ENCODE results near the gene SESTD1. TPM values are rescaled to one million over a fixed set of nuclear protein-coding genes. Genes with fewer than 3 reads are reported as not detected.

The SESTD1 gene
- total RNA-seq, 1 donor from 2014 or later: 12.7 TPM

GRCh38 chr2:179129574-179130238, 134.9 kb downstream of the SESTD1 start:
- intact Hi-C loops (cut with micrococcal nuclease): loop anchor here (1.0 to 5.0 kb wide), 8 partner anchors 98 to 367 kb away; no protein-coding TSS in a partner anchor

- intact Hi-C loops (cut with micrococcal nuclease): loop anchor here (5.0 kb wide), 1 partner anchor 153 kb away; no protein-coding TSS in a partner anchor
These were observed 139.2 kb downstream of the SESTD1 start for GRCh38 chr2:179125404-179125803.

DNA sequence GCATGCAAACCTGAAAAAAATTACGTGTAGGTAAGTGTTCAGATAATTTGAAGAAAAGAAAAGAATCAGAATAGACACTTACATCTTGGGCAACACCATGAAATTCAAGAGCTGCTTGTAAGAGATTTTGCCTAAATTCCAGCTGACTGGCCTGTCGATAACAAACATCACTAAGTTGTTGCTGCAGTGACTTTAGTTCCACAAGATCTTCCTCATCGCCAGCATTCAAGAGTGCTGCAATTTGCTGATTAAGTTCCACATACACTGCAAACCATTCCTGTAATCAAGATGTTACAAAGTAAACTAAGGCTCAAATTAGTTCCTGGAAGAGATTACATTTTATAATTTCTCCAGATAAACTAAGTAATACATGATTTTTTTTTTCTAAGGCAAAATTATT, 140.3 kb downstream of the SESTD1 start:
- intact Hi-C loops (cut with micrococcal nuclease): no loop called here

DNA sequence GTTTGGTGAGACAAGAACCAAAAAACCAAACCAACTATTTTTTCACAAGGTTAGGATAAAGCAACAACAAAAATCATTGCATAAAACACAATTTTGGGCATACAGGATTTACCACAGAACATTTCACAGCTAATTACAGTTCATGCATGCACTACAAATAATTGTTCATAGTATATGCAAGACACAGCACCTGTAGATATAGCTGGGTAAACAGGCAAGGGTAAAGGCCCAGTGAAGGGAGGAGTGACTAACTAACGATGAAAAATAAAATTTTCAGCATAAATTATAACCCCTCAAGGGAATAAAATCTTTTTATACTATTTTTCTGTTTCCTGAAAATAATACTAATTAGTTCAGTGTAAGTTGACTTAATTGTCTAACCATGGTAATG, 141.4 kb downstream of the SESTD1 start:
- intact Hi-C loops (cut with micrococcal nuclease): no loop called here

GRCh38 chr2:179107737-179108136, 156.9 kb downstream of the SESTD1 start:
- intact Hi-C loops (cut with micrococcal nuclease): loop anchor here (1.0 to 10.0 kb wide), 5 partner anchors 11 to 583 kb away; no protein-coding TSS in a partner anchor

DNA sequence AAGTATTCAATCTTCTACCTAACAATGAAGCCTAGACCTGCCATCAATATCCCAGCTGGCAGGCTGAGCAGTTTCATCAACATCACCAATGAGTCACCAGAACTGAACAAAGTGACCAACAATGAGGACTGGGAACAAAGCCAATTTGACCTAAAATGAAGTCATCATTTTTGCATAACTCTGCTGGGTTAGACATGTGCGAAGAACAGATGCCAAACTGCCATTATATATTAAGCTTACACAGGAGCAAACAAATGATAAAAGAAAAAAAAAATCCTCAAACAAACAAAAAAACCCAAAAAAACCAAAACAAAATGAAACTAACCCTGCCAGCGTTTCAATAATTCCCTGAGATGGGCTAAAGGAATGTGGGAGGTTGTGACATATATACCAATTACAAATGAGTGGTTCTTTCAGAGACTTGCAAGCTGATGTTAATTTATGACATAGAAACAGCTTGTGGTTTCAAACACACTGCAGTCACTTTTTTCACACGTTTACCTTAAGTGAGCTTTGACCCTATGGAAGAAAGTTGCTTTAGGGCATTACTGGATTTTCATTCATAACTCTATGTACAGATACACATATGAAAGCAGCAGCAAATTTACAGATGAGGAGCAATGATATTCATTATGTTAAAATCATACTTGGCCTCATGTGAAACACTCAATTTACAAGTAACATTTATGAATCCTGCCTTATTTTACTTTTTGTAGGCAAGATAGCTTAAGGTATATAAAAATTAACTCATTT, 157.8 kb downstream of the SESTD1 start:
- intact Hi-C loops (cut with micrococcal nuclease): loop anchor here (1.0 to 10.0 kb wide), 5 partner anchors 11 to 582 kb away; no protein-coding TSS in a partner anchor

- intact Hi-C loops (cut with micrococcal nuclease): loop anchor here (2.0 to 10.0 kb wide), 3 partner anchors 14 to 582 kb away; no protein-coding TSS in a partner anchor
These were observed 158.3 kb downstream of the SESTD1 start for GRCh38 chr2:179106342-179106675.

GRCh38 chr2:179104736-179105135, 159.9 kb downstream of the SESTD1 start:
- intact Hi-C loops (cut with micrococcal nuclease): loop anchor here (10.0 kb wide), 1 partner anchor 580 kb away; no protein-coding TSS in a partner anchor

GRCh38 chr2:179098080-179098689, 166.4 kb downstream of the SESTD1 start:
- intact Hi-C loops (cut with micrococcal nuclease): no loop called here

- intact Hi-C loops (cut with micrococcal nuclease): loop anchor here (2.0 kb wide), 1 partner anchor 50 kb away; no protein-coding TSS in a partner anchor
These were observed 167.5 kb downstream of the SESTD1 start for GRCh38 chr2:179097131-179097530.

- intact Hi-C loops (cut with micrococcal nuclease): loop anchor here (1.0 to 2.0 kb wide), 3 partner anchors 11 to 65 kb away; no protein-coding TSS in a partner anchor
These were observed 168.5 kb downstream of the SESTD1 start for GRCh38 chr2:179096090-179096489.

DNA sequence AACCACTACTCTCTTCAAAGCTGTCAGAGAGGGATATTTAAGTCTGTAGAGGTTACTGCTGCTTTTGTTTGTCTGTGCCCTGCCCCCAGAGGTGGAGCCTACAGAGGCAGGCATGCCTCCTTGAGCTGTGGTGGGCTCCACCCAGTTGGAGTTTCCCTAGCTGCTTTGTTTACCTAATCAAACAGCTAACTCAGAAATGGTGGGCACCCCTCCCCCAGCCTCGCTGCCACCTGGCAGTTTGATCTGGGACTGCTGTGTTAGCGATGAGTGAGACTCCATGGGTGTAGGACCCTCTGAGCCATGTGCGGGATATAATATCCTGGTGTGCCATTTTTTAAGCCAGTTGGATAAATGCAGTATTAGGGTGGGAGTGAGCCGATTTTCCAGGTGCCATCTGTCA, 171.7 kb downstream of the SESTD1 start:
- intact Hi-C loops (cut with micrococcal nuclease): loop anchor here (2.0 kb wide), 1 partner anchor 14 kb away; no protein-coding TSS in a partner anchor

GRCh38 chr2:179082697-179083096, 181.9 kb downstream of the SESTD1 start:
- intact Hi-C loops (cut with micrococcal nuclease): no loop called here

DNA sequence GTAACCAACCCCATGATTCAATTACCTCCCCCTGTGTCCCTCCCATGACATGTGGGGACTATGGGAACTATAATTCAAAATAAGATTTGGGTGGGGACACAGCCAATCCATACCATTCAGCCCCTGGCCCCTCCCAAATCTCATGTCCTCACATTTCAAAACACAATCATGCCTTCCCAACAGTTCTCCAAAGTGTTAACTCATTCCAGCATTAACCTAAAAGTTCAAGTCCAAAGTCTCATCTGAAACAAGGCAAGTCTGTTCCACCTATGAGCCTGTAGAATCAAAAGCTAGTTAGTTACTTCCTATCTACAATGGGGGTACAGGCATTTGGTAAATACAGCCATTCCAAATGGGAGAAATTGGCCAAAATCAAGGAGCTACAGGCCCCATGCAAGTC, 182.7 kb downstream of the SESTD1 start:
- intact Hi-C loops (cut with micrococcal nuclease): no loop called here

DNA sequence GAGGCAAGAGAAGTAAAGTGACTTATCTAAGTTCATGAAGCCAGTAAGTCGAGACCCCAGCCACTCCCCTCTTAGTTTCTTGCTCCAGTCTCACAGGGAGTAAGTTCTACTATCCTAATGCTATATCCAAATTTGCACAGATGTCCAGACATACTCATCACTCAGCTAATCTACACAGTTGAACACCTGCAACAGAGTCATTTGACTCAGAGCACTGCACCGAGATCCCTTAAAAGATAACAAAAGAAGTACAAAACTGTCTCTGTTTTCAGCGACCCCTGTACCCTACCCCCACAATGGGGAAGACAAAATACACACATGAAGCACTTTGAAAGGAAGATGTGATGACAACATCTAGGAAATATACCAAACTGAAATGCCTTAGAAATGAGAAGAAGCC, 192.1 kb downstream of the SESTD1 start:
- intact Hi-C loops (cut with micrococcal nuclease): no loop called here

- intact Hi-C loops (cut with micrococcal nuclease): no loop called here
These were observed 192.7 kb downstream of the SESTD1 start for GRCh38 chr2:179071810-179072355.

GRCh38 chr2:179070895-179071294, 193.7 kb downstream of the SESTD1 start:
- intact Hi-C loops (cut with micrococcal nuclease): no loop called here

- intact Hi-C loops (cut with micrococcal nuclease): no loop called here
These were observed 194.9 kb downstream of the SESTD1 start for GRCh38 chr2:179069685-179070084.

GRCh38 chr2:179068991-179069643, 195.5 kb downstream of the SESTD1 start:
- intact Hi-C loops (cut with micrococcal nuclease): no loop called here

DNA sequence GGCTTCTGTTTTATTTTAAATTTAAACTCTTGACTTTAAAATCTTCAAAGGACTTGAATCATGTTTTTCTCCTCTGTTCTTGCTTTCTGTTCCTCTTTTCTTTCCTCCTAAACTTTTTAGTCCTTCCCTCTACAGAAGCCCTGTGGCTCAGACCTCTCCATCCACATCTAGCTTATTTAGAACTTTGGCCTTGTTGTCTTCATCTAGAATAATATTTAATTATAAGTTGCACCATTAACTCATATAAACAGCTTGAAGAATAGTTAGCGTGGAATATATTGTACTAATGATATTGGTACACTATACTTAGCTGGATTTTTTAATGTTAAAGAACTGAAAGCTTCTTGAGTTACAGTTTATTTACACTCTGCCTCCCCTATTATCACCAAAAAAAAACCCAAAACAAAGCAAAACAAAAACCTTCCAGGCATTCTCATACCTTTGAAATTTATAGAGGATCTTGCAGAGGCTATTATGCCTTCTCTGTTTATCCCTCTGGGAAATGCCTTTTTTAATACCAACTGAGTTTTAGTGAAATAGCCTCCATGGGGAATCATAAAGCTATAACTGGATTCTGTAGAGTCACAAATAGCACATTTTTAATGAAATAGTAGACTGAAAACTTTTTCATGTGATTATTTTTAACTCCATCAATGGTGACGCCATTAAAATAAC, 205.5 kb downstream of the SESTD1 start:
- intact Hi-C loops (cut with micrococcal nuclease): no loop called here
